HepG2 (cell line): ENCODE results near the gene COPS4. TPM values are rescaled to one million over a fixed set of nuclear protein-coding genes. Genes with fewer than 3 reads are reported as not detected.

Experiments used
- ATAC-seq: fragments of 200-7000 bp; cut with Tn5 transposase; 3 replicates; pipeline ENCODE4 v1.9.1; 2020; ENCODE audit warnings: mild to moderate bottlenecking, moderate library complexity
- BruUV-seq: library from RNA; stranded (reverse); fragments of 400-500 nt; replicated peaks from 2 replicates; lab custom pipeline; 2021; lab: Mats Ljungman, UMichigan
- CTCF ChIA-PET: fragments of 300-600 bp; formaldehyde crosslinking; extraction: SDS; loops from one replicate; lab custom pipeline; 2021; ENCODE audit warnings: low total read pairs, inconsistent platforms, low intra/inter-chr PET ratio; lab: Yijun Ruan, JAX
- POLR2A ChIA-PET: fragments of 350-600 bp; sonication (Branson Sonifier 250); formaldehyde crosslinking; loops from one replicate; lab custom pipeline; 2020; ENCODE audit warnings: antibody characterized with exemption, inconsistent platforms; lab: Yijun Ruan, JAX
- DNase-seq: peaks from one replicate; pipeline ENCODE4 v3.0.0-alpha.2; 2015; ENCODE audit warnings: low spot score
- FAIRE-seq: peaks from 3 replicates; lab custom pipeline; 2011; peaks lifted over from hg19 to GRCh38; lab: Jason Lieb, UNC
- H2AFZ ChIP-seq: one replicate; pipeline ENCODE4 v1.6.1; 2011; ENCODE audit warnings: low read length, inconsistent platforms
- H3K27ac ChIP-seq: fragments of 300-600 bp; 3 replicates; pipeline ENCODE4 v1.8.0; 2011; ENCODE audit warnings: mixed run types, mild to moderate bottlenecking, mixed read lengths, low read length, inconsistent platforms; ENCODE audit not compliant: insufficient read depth; ENCODE audit errors: extremely low read length
- H3K27me3 ChIP-seq, 2 experiments: fragments of 200-600 bp in 1 of 2; 2 replicates in 1 of 2; 3 replicates in 1 of 2; pipeline versions ENCODE4 v1.6.0 to v1.8.0; 2011; ENCODE audit warnings: low read length in 2 of 2, mild to moderate bottlenecking in 2 of 2, moderate library complexity in 2 of 2, inconsistent platforms in 1 of 2; ENCODE audit not compliant: insufficient read depth in 2 of 2, control insufficient read depth in 1 of 2
- H3K36me3 ChIP-seq, 2 experiments: fragments of 200-600 bp in 1 of 2; replicated peaks in 1 of 2; 2 replicates in 1 of 2; 3 replicates in 1 of 2; pipeline versions ENCODE4 v1.5.1 to v1.8.0; 2011; ENCODE audit warnings: low read length in 2 of 2, inconsistent platforms in 1 of 2; ENCODE audit not compliant: insufficient read depth in 2 of 2, control insufficient read depth in 1 of 2
- H3K4me1 ChIP-seq: 2 replicates; pipeline ENCODE4 v1.5.1; 2012; ENCODE audit warnings: low read length, inconsistent platforms; ENCODE audit not compliant: insufficient read depth
- H3K4me2 ChIP-seq: 2 replicates; pipeline ENCODE4 v1.6.0; 2011; ENCODE audit warnings: low read depth, low read length, inconsistent platforms
- H3K4me3 ChIP-seq, 3 experiments: fragments of 200-600 bp in 1 of 3; sonication (generic), shearing (Covaris generic) in 1 of 3; replicated peaks in 1 of 3; 2 replicates each; pipeline ENCODE4 v1.5.1; 2011 to 2016; ENCODE audit warnings: low read length in 3 of 3, inconsistent platforms in 2 of 3, low read depth in 2 of 3, mild to moderate bottlenecking in 2 of 3, control low read depth in 1 of 3, mixed read lengths in 1 of 3; ENCODE audit not compliant: insufficient read depth in 1 of 3
- H3K79me2 ChIP-seq: one replicate; pipeline ENCODE4 v1.6.1; 2011; ENCODE audit warnings: low read length, inconsistent platforms; ENCODE audit not compliant: insufficient read depth
- H3K9ac ChIP-seq: 2 replicates; pipeline ENCODE4 v1.6.0; 2011; ENCODE audit warnings: mild to moderate bottlenecking, low read depth, low read length, inconsistent platforms; ENCODE audit not compliant: insufficient read depth
- H3K9me3 ChIP-seq: 2 replicates; pipeline ENCODE4 v1.5.1; 2012; ENCODE audit warnings: mild to moderate bottlenecking, low read length
- H4K20me1 ChIP-seq: 2 replicates; pipeline ENCODE4 v1.6.0; 2011; ENCODE audit warnings: inconsistent platforms, mild to moderate bottlenecking, low read length, moderate library complexity; ENCODE audit not compliant: insufficient read depth
- ETV6 ChIP-seq: sonication (generic); formaldehyde crosslinking; conservative IDR thresholded peaks from 2 replicates; pipeline ENCODE4 v1.4.0; 2020; ENCODE audit warnings: missing genetic modification reagents
- HNRNPK ChIP-seq: fragments of 200-400 bp; formaldehyde crosslinking; IDR thresholded peaks from 2 replicates; pipeline ENCODE4 v1.6.1; 2018; ENCODE audit warnings: low read length, low read depth, moderate library complexity, mild to moderate bottlenecking; ENCODE audit not compliant: poor library complexity, severe bottlenecking
- NR2F2 ChIP-seq: IDR thresholded peaks from 2 replicates; pipeline ENCODE4 v1.6.1; 2012; ENCODE audit warnings: low read depth, inconsistent platforms, borderline replicate concordance
- ZNF30 ChIP-seq: sonication (generic); formaldehyde crosslinking; IDR thresholded peaks from 2 replicates; pipeline ENCODE4 v1.5.0; 2020; ENCODE audit warnings: mild to moderate bottlenecking, missing genetic modification reagents
- ZNF318 ChIP-seq: sonication (generic); formaldehyde crosslinking; IDR thresholded peaks from 2 replicates; pipeline ENCODE4 v1.4.0; 2020; ENCODE audit warnings: mild to moderate bottlenecking, missing genetic modification reagents
- ZNF879 ChIP-seq: sonication (generic); formaldehyde crosslinking; IDR thresholded peaks from 2 replicates; pipeline ENCODE4 v1.8.1; 2023; ENCODE audit warnings: missing genetic modification reagents
- WGBS: methylation state at CpG from one replicate; pipeline ENCODE4 v1.1.6; 2017; ENCODE audit warnings: low lambda C conversion rate; 5-methylcytosine and 5-hydroxymethylcytosine counted together
- in situ Hi-C: cut with HindIII; loops from 2 replicates; pipeline ENCODE4 v1.10.0; 2017; ENCODE audit warnings: low pct_unique_long_range_greater_than_20kb; ENCODE audit not compliant: extremely low pct_ligation_motif_present
- intact Hi-C: fragments of 100-400 bp; cut with micrococcal nuclease; formaldehyde crosslinking; loops from one replicate; pipeline ENCODE4 v1.10.0; 2022; ENCODE audit not compliant: unreplicated experiment
- polyA plus RNA-seq, 8 experiments: library from polyadenylated mRNA; depleted of rRNA in 3 of 8; stranded (reverse) in 7 of 8; unstranded in 1 of 8; fragments of >200 nt; fragmentation: Illumina TruSeq in 4 of 8; extraction: Trizol in 4 of 8; gene quantifications; 2 replicates each; pipeline versions ENCODE4 v1.2.1 to v1.2.3, GENCODE V29; 2011 to 2016; ENCODE audit warnings: low read depth in 4 of 8, missing spikeins in 1 of 8, mixed read lengths in 1 of 8; ENCODE audit not compliant: insufficient read depth in 1 of 8
- total RNA-seq, 5 experiments: library from RNA; depleted of rRNA; stranded (reverse); fragments of >200 nt; fragmentation: Illumina TruSeq; extraction: Trizol; gene quantifications; 2 replicates each; pipeline ENCODE4 v1.2.3, GENCODE V29; 2016; ENCODE audit warnings: low read depth in 1 of 5
- TF ChIP-seq, protein P1 (sequence below): sonication (generic); formaldehyde crosslinking; IDR thresholded peaks from 2 replicates; pipeline ENCODE4 v1.4.0; 2020; ENCODE audit warnings: missing genetic modification reagents, borderline replicate concordance

COPS4 gene
- total and polyA plus RNA-seq, 2 of the 13 experiments (the other 11 are each of a cell fraction or from before 2014, with no cell fraction given), result 28.8 to 52.5 TPM

- no peak overlapping the region for H3K4me3 ChIP-seq
- no peaks in the 10 kb centered on the region for H3K4me1 ChIP-seq
- H3K27me3 ChIP-seq, result no peaks in the 10 kb centered on the region
- peaks cover 10 to 51% of the 10 kb centered on the region in 2 experiments; a peak in 4 of 5 replicates for H3K36me3 ChIP-seq
- H3K4me2 ChIP-seq, result no peak overlapping the region
- no peaks in the 10 kb centered on the region for H3K9me3 ChIP-seq
- H3K27ac ChIP-seq, result no peak overlapping the region
- POLR2A ChIA-PET, result no interaction called here
- CTCF ChIA-PET, result no interaction called here
- FAIRE-seq (no peak), DNase-seq (no peak), ATAC-seq (no peak)
- H3K79me2 ChIP-seq, result no peaks in the 10 kb centered on the region
- in situ Hi-C loops (no loop called here), intact Hi-C loops (no loop called here)
- no peak overlapping the region for H3K9ac ChIP-seq
- TF ChIP-seq ZNF879 (no peak), ETV6 (CRISPR knock-in tag) (no peak), ZNF30 (no peak), ZNF318 (CRISPR knock-in tag) (no peak), HNRNPK (no peak), NR2F2 (no peak)
- TF ChIP-seq, protein P1, sequence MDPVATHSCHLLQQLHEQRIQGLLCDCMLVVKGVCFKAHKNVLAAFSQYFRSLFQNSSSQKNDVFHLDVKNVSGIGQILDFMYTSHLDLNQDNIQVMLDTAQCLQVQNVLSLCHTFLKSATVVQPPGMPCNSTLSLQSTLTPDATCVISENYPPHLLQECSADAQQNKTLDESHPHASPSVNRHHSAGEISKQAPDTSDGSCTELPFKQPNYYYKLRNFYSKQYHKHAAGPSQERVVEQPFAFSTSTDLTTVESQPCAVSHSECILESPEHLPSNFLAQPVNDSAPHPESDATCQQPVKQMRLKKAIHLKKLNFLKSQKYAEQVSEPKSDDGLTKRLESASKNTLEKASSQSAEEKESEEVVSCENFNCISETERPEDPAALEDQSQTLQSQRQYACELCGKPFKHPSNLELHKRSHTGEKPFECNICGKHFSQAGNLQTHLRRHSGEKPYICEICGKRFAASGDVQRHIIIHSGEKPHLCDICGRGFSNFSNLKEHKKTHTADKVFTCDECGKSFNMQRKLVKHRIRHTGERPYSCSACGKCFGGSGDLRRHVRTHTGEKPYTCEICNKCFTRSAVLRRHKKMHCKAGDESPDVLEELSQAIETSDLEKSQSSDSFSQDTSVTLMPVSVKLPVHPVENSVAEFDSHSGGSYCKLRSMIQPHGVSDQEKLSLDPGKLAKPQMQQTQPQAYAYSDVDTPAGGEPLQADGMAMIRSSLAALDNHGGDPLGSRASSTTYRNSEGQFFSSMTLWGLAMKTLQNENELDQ, result no peak
- no peaks in the 10 kb centered on the region for H4K20me1 ChIP-seq
- H2AFZ ChIP-seq, result no peak overlapping the region
- no TSS peak for BruUV-seq
- WGBS, result 94% methylated on average over 4 of the region's 4 CpGs
Observed at GRCh38 chr4:83062739-83063138, 27.8 kb downstream of the COPS4 start.
